ENCODE data around the gene POM121C. TPM values are rescaled to one million over a fixed set of nuclear protein-coding genes. Genes with fewer than 3 reads are reported as not detected.

POM121C gene
- total RNA-seq, 3 donors from 2014 or later (not counting 1 experiment from before 2014, with no cell fraction given): 108 to 136 (median 112) TPM

Other genes starting within 250 kb of the POM121C start
- gene TRIM73, start 90.7 kb downstream of the POM121C start, total RNA-seq: 10 to 100 TPM; 10.7 to 21.1 (median 10.7) TPM
- under 1 TPM in 1 of 3 donors, not detected in 2; 0.09 TPM for gene SPDYE5, start 6.0 kb upstream of the POM121C start, total RNA-seq